Suprapubic skin (tissue), 4 donors: ENCODE data around the gene WDR5.

Experiments
- EP300 ChIP-seq: sonication (generic); formaldehyde crosslinking; IDR thresholded peaks from one replicate; pipeline ENCODE4 v1.6.1; 2017; ENCODE audit warnings: antibody characterized with exemption
- POLR2A ChIP-seq, 2 donors: fragments of 450-650 bp; IDR thresholded peaks; one replicate each; pipeline ENCODE4 v1.6.1; 2017; ENCODE audit warnings: antibody characterized with exemption in 2 of 2, mild to moderate bottlenecking in 2 of 2, moderate library complexity in 2 of 2
- POLR2AphosphoS5 ChIP-seq, 3 donors: sonication (generic); formaldehyde crosslinking; IDR thresholded peaks; one replicate each; pipeline ENCODE4 v1.6.1; 2017; ENCODE audit warnings: antibody characterized with exemption in 3 of 3
- TF ChIP-seq, protein P1 (sequence below), 2 donors: fragments of 200-600 bp in 1 of 2; fragments of 450-650 bp in 1 of 2; sonication (generic) in 1 of 2; IDR thresholded peaks; one replicate each; pipeline ENCODE4 v1.5.1; 2016 to 2019; ENCODE audit warnings: antibody characterized with exemption in 2 of 2, mild to moderate bottlenecking in 1 of 2, moderate library complexity in 1 of 2

DNA sequence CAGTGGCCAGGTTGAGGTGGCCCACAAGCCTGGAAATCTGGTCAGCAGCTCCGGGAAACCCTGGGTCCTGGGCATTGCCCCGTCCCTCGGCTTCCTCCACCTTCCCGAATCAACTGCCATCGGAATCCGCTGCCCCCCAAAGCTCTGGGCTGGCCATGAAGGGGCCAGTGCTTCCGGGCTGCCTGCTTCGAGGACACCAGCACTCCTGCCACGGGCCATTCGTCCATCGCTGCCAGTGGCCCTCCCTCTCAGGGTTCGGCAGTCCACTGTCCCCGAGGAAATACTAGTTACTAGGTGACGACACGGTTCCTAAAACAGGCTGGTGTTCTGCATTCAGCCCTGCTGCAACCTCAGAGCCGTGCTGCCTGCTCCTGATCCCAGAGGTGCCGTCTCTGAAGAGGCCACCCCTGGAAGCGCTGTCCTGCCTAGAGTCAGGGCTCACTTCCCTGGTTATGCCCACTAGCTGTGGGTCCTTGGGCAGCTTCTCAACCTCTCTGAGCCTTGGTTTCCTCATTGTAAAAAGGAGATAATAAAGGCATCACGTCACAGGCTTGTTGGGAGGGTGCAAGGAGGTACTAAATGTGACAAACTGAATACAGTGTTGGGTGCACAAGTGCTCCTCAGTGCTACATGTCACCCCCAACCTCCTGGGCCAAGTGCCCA is 3.5 kb upstream of the WDR5 start:
- TF ChIP-seq, protein P1, sequence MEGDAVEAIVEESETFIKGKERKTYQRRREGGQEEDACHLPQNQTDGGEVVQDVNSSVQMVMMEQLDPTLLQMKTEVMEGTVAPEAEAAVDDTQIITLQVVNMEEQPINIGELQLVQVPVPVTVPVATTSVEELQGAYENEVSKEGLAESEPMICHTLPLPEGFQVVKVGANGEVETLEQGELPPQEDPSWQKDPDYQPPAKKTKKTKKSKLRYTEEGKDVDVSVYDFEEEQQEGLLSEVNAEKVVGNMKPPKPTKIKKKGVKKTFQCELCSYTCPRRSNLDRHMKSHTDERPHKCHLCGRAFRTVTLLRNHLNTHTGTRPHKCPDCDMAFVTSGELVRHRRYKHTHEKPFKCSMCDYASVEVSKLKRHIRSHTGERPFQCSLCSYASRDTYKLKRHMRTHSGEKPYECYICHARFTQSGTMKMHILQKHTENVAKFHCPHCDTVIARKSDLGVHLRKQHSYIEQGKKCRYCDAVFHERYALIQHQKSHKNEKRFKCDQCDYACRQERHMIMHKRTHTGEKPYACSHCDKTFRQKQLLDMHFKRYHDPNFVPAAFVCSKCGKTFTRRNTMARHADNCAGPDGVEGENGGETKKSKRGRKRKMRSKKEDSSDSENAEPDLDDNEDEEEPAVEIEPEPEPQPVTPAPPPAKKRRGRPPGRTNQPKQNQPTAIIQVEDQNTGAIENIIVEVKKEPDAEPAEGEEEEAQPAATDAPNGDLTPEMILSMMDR (IDR thresholded peaks at IDR 0.05), result no peak
- TF ChIP-seq POLR2AphosphoS5 (IDR thresholded peaks at IDR 0.05), result no peak
- TF ChIP-seq POLR2A (IDR thresholded peaks at IDR 0.05), result no peak
- TF ChIP-seq EP300, result no peak
